ENCODE measurements around the gene LCOR.

DNA sequence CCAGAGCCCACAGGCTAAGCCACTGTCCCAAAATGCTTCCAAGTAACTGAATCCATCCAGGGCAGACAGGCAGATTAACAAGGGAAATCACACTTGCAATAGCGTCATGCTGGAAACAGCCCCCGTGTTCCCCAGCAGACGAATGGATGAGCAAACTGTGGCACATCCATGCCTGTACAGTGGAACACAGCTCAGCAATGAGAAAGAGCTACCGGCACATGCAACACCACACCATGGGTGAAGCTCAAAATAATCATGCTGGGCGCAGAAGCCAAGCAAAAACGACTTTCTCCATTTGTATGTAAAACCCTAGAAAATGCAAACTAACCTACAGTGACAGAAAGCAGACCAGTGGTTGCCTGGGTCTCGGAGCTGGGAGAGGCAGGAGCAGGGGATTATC is 200.5 kb downstream of the LCOR start:
- no peak for TF ChIP-seq CTCF (IDR thresholded peaks at IDR 0.05; ENCODE audit: low read depth, low read length, missing input control)
- TF ChIP-seq, protein P1, sequence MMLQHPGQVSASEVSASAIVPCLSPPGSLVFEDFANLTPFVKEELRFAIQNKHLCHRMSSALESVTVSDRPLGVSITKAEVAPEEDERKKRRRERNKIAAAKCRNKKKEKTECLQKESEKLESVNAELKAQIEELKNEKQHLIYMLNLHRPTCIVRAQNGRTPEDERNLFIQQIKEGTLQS (IDR thresholded peaks at IDR 0.05) = no peak
- no peak for TF ChIP-seq GABPA (IDR thresholded peaks at IDR 0.05 in 1 of 2, conservative IDR thresholded peaks at IDR 0.05 in 1 of 2)
- no peak for TF ChIP-seq JUND (IDR thresholded peaks at IDR 0.05)
- no peak for TF ChIP-seq TAF1 (conservative IDR thresholded peaks at IDR 0.05)
- no peak for TF ChIP-seq REST (IDR thresholded peaks at IDR 0.05)
- TF ChIP-seq ZBTB33 (IDR thresholded peaks at IDR 0.05) = no peak
- no peak for TF ChIP-seq RXRA (IDR thresholded peaks at IDR 0.05)
- no peak for TF ChIP-seq FOXA1 (IDR thresholded peaks at IDR 0.05)
- no peak for TF ChIP-seq YY1 (IDR thresholded peaks at IDR 0.05)
